RWPE2 (cell line): ENCODE measurements around the gene IRX4.

ENCODE experiments used
- ATAC-seq: fragments of 200-7000 bp; cut with Tn5 transposase; 3 replicates; pipeline ENCODE4 v1.9.1; 2021; ENCODE audit warnings: low read depth
- DNase-seq: peaks from one replicate; pipeline ENCODE4 v3.0.0-alpha.2; 2020; ENCODE audit warnings: low spot score
- H3K27ac ChIP-seq: fragments of 450-650 bp; 2 replicates; pipeline ENCODE4 v1.5.1; 2017; ENCODE audit warnings: mild to moderate bottlenecking; ENCODE audit not compliant: poor library complexity, severe bottlenecking
- H3K27me3 ChIP-seq: fragments of 250-450 bp; sonication (Bioruptor Pico); 2 replicates; pipeline ENCODE4 v1.5.1; 2021; ENCODE audit warnings: mild to moderate bottlenecking, moderate library complexity; ENCODE audit not compliant: insufficient read depth, poor library complexity, severe bottlenecking
- H3K36me3 ChIP-seq: fragments of 250-450 bp; sonication (Bioruptor Pico); 2 replicates; pipeline ENCODE4 v1.5.1; 2020; ENCODE audit warnings: low read depth, mild to moderate bottlenecking, moderate library complexity
- H3K4me1 ChIP-seq: fragments of 250-450 bp; sonication (Bioruptor Pico); 2 replicates; pipeline ENCODE4 v1.5.1; 2021; ENCODE audit warnings: mild to moderate bottlenecking, moderate library complexity; ENCODE audit not compliant: insufficient read depth, poor library complexity, severe bottlenecking
- H3K4me3 ChIP-seq: fragments of 250-450 bp; sonication (Bioruptor Pico); 2 replicates; pipeline ENCODE4 v1.5.1; 2021; ENCODE audit warnings: mild to moderate bottlenecking, moderate library complexity; ENCODE audit not compliant: severe bottlenecking
- H3K9me3 ChIP-seq: fragments of 250-450 bp; sonication (Bioruptor Pico); 2 replicates; pipeline ENCODE4 v1.5.1; 2021; ENCODE audit warnings: mild to moderate bottlenecking, moderate library complexity; ENCODE audit not compliant: severe bottlenecking
- TF ChIP-seq, protein P1 (sequence below): fragments of 450-650 bp; IDR thresholded peaks from one replicate; pipeline ENCODE4 v1.5.1; 2017; ENCODE audit warnings: mild to moderate bottlenecking, moderate library complexity; ENCODE audit not compliant: poor library complexity, severe bottlenecking

The IRX4 gene

DNA sequence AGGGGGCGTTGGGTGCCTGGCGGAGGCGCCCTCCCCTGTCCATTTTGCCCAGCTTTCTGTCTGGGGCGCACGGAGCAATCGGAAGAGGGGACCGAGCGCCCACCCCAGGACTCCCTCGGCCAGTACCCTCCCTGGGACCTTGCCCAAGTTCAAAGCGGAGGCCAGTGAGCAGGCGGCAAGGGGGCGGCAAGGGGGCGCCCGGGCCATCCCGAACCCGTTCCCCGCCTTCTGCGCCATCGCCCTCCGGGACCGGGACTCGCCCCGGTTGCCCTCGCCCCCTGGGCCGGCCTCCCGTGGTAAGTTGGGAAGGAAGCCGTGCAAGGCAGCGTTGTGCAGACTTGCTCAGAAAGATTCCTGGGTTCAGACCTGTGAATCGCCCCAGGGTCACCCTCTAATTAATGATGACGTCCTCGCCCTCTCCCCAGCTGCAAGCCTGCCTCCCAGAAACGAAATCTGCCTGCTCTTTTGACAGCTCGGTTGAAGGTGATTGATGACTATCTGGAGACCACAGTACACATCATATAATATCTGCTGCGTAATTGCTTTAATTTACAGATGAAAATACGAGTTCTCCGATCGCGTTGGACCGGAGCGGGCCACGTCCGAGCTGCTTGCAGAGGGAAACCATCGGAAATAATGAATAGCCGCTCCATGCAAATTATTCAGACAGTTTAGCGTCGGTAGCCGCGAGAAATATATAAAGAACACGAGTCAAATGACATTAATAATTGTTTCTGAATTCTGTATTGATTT lies 1.4 kb upstream of the IRX4 start:
- Histone ChIP-seq H3K4me1 (peaks cover 21% of the 10 kb centered on the region), H3K4me3 (peak overlapping the region; percentile 83), H3K9me3 (no peaks in the 10 kb centered on the region), H3K36me3 (peaks cover 20% of the 10 kb centered on the region), H3K27me3 (no peaks in the 10 kb centered on the region), H3K27ac (peak overlapping the region; percentile 78)
- DNase-seq (peak; percentile 82), ATAC-seq (peak; percentile 23)
- TF ChIP-seq, protein P1, sequence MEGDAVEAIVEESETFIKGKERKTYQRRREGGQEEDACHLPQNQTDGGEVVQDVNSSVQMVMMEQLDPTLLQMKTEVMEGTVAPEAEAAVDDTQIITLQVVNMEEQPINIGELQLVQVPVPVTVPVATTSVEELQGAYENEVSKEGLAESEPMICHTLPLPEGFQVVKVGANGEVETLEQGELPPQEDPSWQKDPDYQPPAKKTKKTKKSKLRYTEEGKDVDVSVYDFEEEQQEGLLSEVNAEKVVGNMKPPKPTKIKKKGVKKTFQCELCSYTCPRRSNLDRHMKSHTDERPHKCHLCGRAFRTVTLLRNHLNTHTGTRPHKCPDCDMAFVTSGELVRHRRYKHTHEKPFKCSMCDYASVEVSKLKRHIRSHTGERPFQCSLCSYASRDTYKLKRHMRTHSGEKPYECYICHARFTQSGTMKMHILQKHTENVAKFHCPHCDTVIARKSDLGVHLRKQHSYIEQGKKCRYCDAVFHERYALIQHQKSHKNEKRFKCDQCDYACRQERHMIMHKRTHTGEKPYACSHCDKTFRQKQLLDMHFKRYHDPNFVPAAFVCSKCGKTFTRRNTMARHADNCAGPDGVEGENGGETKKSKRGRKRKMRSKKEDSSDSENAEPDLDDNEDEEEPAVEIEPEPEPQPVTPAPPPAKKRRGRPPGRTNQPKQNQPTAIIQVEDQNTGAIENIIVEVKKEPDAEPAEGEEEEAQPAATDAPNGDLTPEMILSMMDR = peak; percentile 29

DNA sequence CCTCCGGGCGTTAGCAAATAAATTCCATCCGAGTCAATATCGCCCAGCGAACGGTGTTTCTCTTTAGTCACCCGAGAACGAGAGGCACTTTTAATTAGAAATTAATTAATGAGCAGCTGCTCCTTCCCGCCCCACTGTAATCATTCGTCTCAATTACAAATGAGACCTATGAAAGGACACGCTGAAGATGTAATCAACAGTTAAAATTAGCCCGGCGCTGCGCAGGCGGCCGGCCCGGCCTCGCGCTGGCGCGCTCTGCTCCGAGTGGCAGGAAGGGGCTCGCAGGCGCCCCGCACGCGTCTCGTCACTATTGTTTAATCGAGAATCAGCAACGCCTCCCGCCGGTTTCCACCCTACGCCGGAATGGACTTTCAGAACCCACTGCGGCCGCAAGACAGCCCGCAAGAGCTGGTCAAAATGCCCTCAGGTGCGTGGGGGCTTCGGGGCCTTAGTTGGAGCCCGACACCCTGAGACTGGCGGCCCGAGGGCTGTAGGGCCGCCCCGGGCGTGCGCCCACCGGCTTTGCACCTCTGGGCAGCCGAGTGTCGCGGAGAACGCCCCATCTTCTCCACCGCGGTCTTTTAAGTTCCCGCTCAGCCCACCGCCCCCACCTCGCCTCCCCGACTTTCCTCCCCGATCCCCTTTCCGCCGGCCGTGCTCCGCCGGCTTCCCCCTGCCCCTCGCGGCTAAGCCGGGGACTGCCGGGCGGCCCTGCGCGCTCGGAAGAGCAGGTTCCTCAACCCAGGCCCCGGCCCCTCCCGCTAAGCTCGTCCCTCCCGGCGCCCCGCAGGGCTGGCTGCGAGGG lies 597 bp upstream of the IRX4 start:
- TF ChIP-seq, protein P1 = peak; percentile 43
- ATAC-seq (peak; percentile 42), DNase-seq (peak; percentile 83)
- Histone ChIP-seq H3K4me1 (peaks cover 13% of the 10 kb centered on the region), H3K27me3 (no peaks in the 10 kb centered on the region), H3K9me3 (no peaks in the 10 kb centered on the region), H3K27ac (peak overlapping the region; percentile 78), H3K36me3 (peaks cover 21% of the 10 kb centered on the region), H3K4me3 (peak overlapping the region; percentile 83)

DNA sequence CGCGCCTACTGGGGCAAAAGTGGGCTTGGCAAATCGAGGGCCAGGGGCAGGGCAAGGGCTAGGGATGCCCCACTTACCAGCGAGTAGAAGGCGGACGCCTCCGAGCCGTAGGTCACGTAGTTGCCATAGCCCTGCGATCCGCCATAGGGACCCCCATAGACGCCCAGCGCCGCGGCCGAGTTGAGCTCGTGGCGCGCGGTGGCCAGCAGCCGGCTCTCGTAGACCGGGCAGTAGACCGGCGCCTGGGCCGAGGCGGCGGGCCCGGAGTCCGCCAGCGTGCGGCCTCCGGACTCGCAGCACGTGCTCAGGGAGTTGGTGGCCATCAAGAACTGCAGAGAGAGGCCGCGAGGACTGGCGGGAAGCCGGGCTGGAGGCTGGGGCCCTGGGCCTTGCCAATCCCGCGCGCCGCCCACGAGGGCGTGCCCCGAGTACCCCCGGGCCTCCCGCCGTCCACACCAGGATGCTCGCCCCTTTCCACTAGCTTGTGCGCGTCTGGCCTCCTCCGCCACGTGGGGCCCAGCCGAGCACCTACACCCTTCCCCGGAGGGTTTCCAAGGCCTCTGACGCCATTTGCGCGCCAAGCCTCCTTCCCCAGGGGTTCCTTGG lies 891 bp downstream of the IRX4 start:
- Histone ChIP-seq H3K27ac (peak overlapping the region; percentile 78), H3K36me3 (peaks cover 34% of the 10 kb centered on the region), H3K27me3 (no peaks in the 10 kb centered on the region), H3K4me3 (peak overlapping the region; percentile 83), H3K4me1 (peaks cover 7% of the 10 kb centered on the region), H3K9me3 (no peaks in the 10 kb centered on the region)
- no peak for DNase-seq
- ATAC-seq = no peak
- TF ChIP-seq, protein P1 = no peak

DNA sequence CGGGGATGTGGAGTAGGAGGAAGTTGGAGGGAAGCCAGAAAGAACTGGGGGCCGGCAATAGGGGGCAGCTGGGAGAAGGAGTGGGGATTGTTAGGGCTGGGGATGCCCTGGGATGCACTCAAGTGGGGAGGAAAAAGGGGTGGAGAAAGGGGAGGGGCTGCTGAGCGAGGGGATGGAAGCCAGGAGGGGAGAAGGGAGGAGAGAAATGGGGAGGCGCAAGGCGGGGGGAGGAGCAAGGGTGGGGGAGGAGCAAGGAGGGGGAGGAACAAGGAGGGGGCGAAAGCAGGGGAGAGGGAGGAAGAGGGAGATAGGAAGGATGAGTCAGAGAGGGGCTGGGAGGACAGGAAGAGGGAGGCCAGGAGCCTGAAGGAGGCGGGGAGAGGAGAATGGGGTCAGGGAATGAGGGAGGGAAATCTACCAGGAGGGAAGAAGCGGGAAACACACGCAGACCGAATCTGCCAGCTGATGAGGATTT lies 1.6 kb downstream of the IRX4 start:
- Histone ChIP-seq H3K9me3 (no peaks in the 10 kb centered on the region), H3K27ac (peak overlapping the region; percentile 78), H3K4me1 (peaks cover 7% of the 10 kb centered on the region), H3K4me3 (no peak overlapping the region), H3K27me3 (no peaks in the 10 kb centered on the region), H3K36me3 (peaks cover 34% of the 10 kb centered on the region)
- ATAC-seq = peak; percentile 33
- peak; percentile 91 for DNase-seq
- TF ChIP-seq, protein P1 = no peak
